Measurements from ENCODE around the gene RAPSN. TPM values are rescaled to one million over a fixed set of nuclear protein-coding genes. Genes with fewer than 3 reads are reported as not detected.

Gene RAPSN
- total RNA-seq, 2 experiments from 2014 or later = not detected

DNA sequence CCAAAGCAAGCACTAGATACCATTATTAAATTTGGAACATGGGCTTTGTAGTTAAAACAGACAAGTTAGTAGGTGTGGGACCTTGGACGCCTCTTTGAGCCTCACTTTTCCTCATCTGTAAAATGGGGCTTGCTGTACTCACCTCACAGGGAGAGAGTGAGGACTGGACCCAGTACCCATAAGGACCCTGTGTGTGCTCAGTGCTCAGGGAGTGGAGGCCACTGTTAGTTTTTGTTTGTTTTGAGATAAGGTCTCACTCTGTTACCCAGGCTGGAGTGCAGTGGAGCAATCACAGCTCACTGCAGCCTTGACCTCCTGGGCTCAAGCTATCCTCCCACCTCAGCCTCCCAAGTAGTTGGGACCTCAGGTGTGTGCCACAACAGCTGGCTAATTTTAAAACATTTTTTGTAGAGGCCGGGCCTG lies 8.9 kb downstream of the RAPSN start:
- H3K27ac ChIP-seq (ENCODE audit: low read depth, low read length, poor library complexity, severe bottlenecking) = no peak overlapping the region
- CTCF ChIA-PET (ENCODE audit: unreplicated experiment) = interaction anchor here (0.6 kb wide), 1 partner anchor 743 kb away, joined by 3 read pairs; no protein-coding TSS in a partner anchor
- intact Hi-C loops (cut with micrococcal nuclease; ENCODE audit: unreplicated experiment) = no loop called here
- peaks cover 10% of the 10 kb centered on the region for H3K4me1 ChIP-seq (ENCODE audit: insufficient read depth, low read length, poor library complexity, severe bottlenecking)
- no peak for DNase-seq (ENCODE audit: low spot score)
- H3K4me3 ChIP-seq (ENCODE audit: low read depth, low read length, poor library complexity, severe bottlenecking) = no peak overlapping the region
- no TSS peak for BruUV-seq (replicated peaks)
- H3K36me3 ChIP-seq (ENCODE audit: insufficient read depth, low read length) = no peaks in the 10 kb centered on the region
- no peak overlapping the region for H3K4me2 ChIP-seq (ENCODE audit: low read length)
- H3K9me2 ChIP-seq (ENCODE audit: insufficient read depth, low read length) = no peaks in the 10 kb centered on the region
- POLR2A ChIA-PET = no interaction called here
- H3K9me3 ChIP-seq (ENCODE audit: low read length) = no peaks in the 10 kb centered on the region
- TF ChIP-seq, protein P1, sequence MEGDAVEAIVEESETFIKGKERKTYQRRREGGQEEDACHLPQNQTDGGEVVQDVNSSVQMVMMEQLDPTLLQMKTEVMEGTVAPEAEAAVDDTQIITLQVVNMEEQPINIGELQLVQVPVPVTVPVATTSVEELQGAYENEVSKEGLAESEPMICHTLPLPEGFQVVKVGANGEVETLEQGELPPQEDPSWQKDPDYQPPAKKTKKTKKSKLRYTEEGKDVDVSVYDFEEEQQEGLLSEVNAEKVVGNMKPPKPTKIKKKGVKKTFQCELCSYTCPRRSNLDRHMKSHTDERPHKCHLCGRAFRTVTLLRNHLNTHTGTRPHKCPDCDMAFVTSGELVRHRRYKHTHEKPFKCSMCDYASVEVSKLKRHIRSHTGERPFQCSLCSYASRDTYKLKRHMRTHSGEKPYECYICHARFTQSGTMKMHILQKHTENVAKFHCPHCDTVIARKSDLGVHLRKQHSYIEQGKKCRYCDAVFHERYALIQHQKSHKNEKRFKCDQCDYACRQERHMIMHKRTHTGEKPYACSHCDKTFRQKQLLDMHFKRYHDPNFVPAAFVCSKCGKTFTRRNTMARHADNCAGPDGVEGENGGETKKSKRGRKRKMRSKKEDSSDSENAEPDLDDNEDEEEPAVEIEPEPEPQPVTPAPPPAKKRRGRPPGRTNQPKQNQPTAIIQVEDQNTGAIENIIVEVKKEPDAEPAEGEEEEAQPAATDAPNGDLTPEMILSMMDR (conservative IDR thresholded peaks at IDR 0.05; ENCODE audit: low read length) = no peak
- no peak for TF ChIP-seq EZH2phosphoT487 (IDR thresholded peaks at IDR 0.05; ENCODE audit: borderline replicate concordance, low read depth, low read length)
- no peaks in the 10 kb centered on the region for H3K79me2 ChIP-seq (ENCODE audit: insufficient read depth, low read depth, low read length)
- no peak overlapping the region for H2AFZ ChIP-seq (ENCODE audit: low read length)
- H4K20me1 ChIP-seq (ENCODE audit: insufficient read depth, low read length) = no peaks in the 10 kb centered on the region

DNA sequence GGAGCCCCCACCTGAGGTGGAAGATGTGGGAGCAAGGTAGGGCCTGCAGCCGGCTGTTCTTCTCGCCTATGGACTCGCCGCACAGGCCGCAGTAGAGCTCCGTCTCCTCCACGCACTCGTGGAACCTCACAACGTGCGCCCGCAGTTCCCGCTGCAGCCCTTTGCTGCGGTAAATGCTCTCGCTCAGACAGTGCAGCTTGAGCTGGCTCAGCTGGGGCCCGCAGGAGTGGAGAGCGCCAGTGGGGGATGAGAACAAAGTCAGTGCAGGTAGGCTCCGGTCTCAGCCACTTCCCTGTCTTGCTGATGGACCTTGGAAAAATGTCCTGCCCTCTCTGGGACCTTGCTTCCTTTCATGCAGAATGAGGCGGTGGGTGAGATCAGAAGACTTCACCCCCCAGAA lies 10.2 kb downstream of the RAPSN start:
- BruUV-seq (replicated peaks) = no TSS peak
- no peak overlapping the region for H2AFZ ChIP-seq (ENCODE audit: low read length)
- H3K9me2 ChIP-seq (ENCODE audit: insufficient read depth, low read length) = no peaks in the 10 kb centered on the region
- H3K4me1 ChIP-seq (ENCODE audit: insufficient read depth, low read length, poor library complexity, severe bottlenecking) = peaks cover 10% of the 10 kb centered on the region
- DNase-seq (ENCODE audit: low spot score) = no peak
- H3K4me2 ChIP-seq (ENCODE audit: low read length) = no peak overlapping the region
- H3K27ac ChIP-seq (ENCODE audit: low read depth, low read length, poor library complexity, severe bottlenecking) = no peak overlapping the region
- H4K20me1 ChIP-seq (ENCODE audit: insufficient read depth, low read length) = no peaks in the 10 kb centered on the region
- no peaks in the 10 kb centered on the region for H3K36me3 ChIP-seq (ENCODE audit: insufficient read depth, low read length)
- no peak overlapping the region for H3K4me3 ChIP-seq (ENCODE audit: low read depth, low read length, poor library complexity, severe bottlenecking)
- no peak for TF ChIP-seq EZH2phosphoT487 (IDR thresholded peaks at IDR 0.05; ENCODE audit: borderline replicate concordance, low read depth, low read length)
- TF ChIP-seq, protein P1 (conservative IDR thresholded peaks at IDR 0.05; ENCODE audit: low read length) = no peak
- intact Hi-C loops (cut with micrococcal nuclease; ENCODE audit: unreplicated experiment) = no loop called here
- H3K79me2 ChIP-seq (ENCODE audit: insufficient read depth, low read depth, low read length) = no peaks in the 10 kb centered on the region
- POLR2A ChIA-PET = no interaction called here
- no peaks in the 10 kb centered on the region for H3K9me3 ChIP-seq (ENCODE audit: low read length)
- CTCF ChIA-PET (ENCODE audit: unreplicated experiment) = no interaction called here

- ChIA-PET POLR2A (no interaction called here), CTCF (ENCODE audit: unreplicated experiment) (no interaction called here)
- TF ChIP-seq, protein P1 (conservative IDR thresholded peaks at IDR 0.05; ENCODE audit: low read length) = no peak
- TF ChIP-seq EZH2phosphoT487 (IDR thresholded peaks at IDR 0.05; ENCODE audit: borderline replicate concordance, low read depth, low read length) = no peak
- no peak overlapping the region for H3K4me3 ChIP-seq (ENCODE audit: low read depth, low read length, poor library complexity, severe bottlenecking)
- peaks cover 3% of the 10 kb centered on the region for H3K4me1 ChIP-seq (ENCODE audit: insufficient read depth, low read length, poor library complexity, severe bottlenecking)
- H3K4me2 ChIP-seq (ENCODE audit: low read length) = no peak overlapping the region
- no TSS peak for BruUV-seq (replicated peaks)
- H2AFZ ChIP-seq (ENCODE audit: low read length) = no peak overlapping the region
- no peaks in the 10 kb centered on the region for H3K9me2 ChIP-seq (ENCODE audit: insufficient read depth, low read length)
- H4K20me1 ChIP-seq (ENCODE audit: insufficient read depth, low read length) = no peaks in the 10 kb centered on the region
- no peak overlapping the region for H3K27ac ChIP-seq (ENCODE audit: low read depth, low read length, poor library complexity, severe bottlenecking)
- no peaks in the 10 kb centered on the region for H3K36me3 ChIP-seq (ENCODE audit: insufficient read depth, low read length)
- H3K79me2 ChIP-seq (ENCODE audit: insufficient read depth, low read depth, low read length) = no peaks in the 10 kb centered on the region
- no peaks in the 10 kb centered on the region for H3K9me3 ChIP-seq (ENCODE audit: low read length)
- DNase-seq (ENCODE audit: low spot score) = no peak
- intact Hi-C loops (cut with micrococcal nuclease; ENCODE audit: unreplicated experiment) = no loop called here
Observed at GRCh38 chr11:47437746-47438418, 11.1 kb downstream of the RAPSN start.
